Left lung (tissue), 10 donors: ENCODE data around the gene TPD52L1. TPM values are rescaled to one million over a fixed set of nuclear protein-coding genes. Genes with fewer than 3 reads are reported as not detected.
"Not testable (repeated sequence)": the region's sequence is repeated elsewhere in the genome, so short reads cannot be mapped to it uniquely, and the experiment has no call there.

Source experiments
- ATAC-seq: fragments of 200-7000 bp; cut with Tn5 transposase; one replicate; pipeline ENCODE4 v1.9.1; 2020; ENCODE audit warnings: moderate library complexity
- DNase-seq, 4 donors: peaks; one replicate each; pipeline ENCODE4 v3.0.0-alpha.2; 2013 to 2020
- H3K27ac ChIP-seq, 2 donors: fragments of 200-600 bp; sonication (generic) in 1 of 2; one replicate each; pipeline versions ENCODE4 v1.5.0 to v1.8.0; 2020 to 2021
- H3K27me3 ChIP-seq, 2 donors: fragments of 200-600 bp; sonication (generic) in 1 of 2; one replicate each; pipeline versions ENCODE4 v1.5.0 to v1.8.0; 2020 to 2021
- H3K36me3 ChIP-seq, 2 donors: fragments of 200-600 bp; sonication (generic) in 1 of 2; one replicate each; pipeline versions ENCODE4 v1.5.0 to v1.8.0; 2020 to 2021
- H3K4me1 ChIP-seq, 2 donors: fragments of 200-600 bp; one replicate each; pipeline ENCODE4 v1.8.0; 2021
- H3K4me3 ChIP-seq, 2 donors: fragments of 200-600 bp; sonication (generic) in 1 of 2; one replicate each; pipeline versions ENCODE4 v1.5.0 to v1.8.0; 2020 to 2021; ENCODE audit warnings: mild to moderate bottlenecking in 1 of 2
- H3K9me3 ChIP-seq, 2 donors: fragments of 200-600 bp; sonication (generic) in 1 of 2; one replicate each; pipeline versions ENCODE4 v1.5.0 to v1.8.0; 2020 to 2021
- CTCF ChIP-seq, 2 donors: fragments of 200-600 bp; sonication (generic) in 1 of 2; IDR thresholded peaks; one replicate each; pipeline versions ENCODE4 v1.5.0 to v1.8.0; 2021; ENCODE audit warnings: antibody characterized with exemption in 2 of 2
- intact Hi-C, 2 donors: fragments of 100-400 bp; cut with DNase I; formaldehyde crosslinking; loops; one replicate each; pipeline versions ENCODE4 v1.11.2 to v1.14.2; 2022
- polyA plus RNA-seq, 6 donors: library from polyadenylated mRNA; unstranded; fragments of 120-200 nt; gene quantifications; one replicate each; pipeline ENCODE4 v1.2.1, GENCODE V29; 2013; ENCODE audit not compliant: insufficient read length in 6 of 6
- total RNA-seq, 2 donors: library from RNA; stranded (reverse); fragmentation: NEBNext Ultra II Directional; extraction: Animal tissue kit (Norgen Biotek cat#: 25700); gene quantifications; one replicate each; pipeline ENCODE4 v1.2.1, GENCODE V29; 2021
- donor health status: DM: no; HTN: yes; CAD: no.
- donor health status: DM: no; HTN: no; CAD: no.

The TPD52L1 gene
- total and polyA plus RNA-seq, 8 donors = 17.4 to 125 (median 80.4) TPM

GRCh38 chr6:125123051-125123450 lies 30.5 kb upstream of the TPD52L1 start:
- Histone ChIP-seq H3K9me3 (no peaks in the 10 kb centered on the region), H3K27ac (no peak overlapping the region), H3K4me3 (no peak overlapping the region), H3K4me1 (no peaks in the 10 kb centered on the region), H3K36me3 (no peaks in the 10 kb centered on the region), H3K27me3 (no peaks in the 10 kb centered on the region)
- intact Hi-C loops = no loop called here
- ATAC-seq (no peak), DNase-seq (no peak)
- TF ChIP-seq CTCF (IDR thresholded peaks at IDR 0.05) = no peak

GRCh38 chr6:125123468-125124048 lies 30.0 kb upstream of the TPD52L1 start:
- H3K36me3 ChIP-seq = no peaks in the 10 kb centered on the region
- H3K9me3 ChIP-seq = no peaks in the 10 kb centered on the region
- intact Hi-C loops = no loop called here
- H3K4me1 ChIP-seq = no peaks in the 10 kb centered on the region
- no peak overlapping the region for H3K4me3 ChIP-seq
- no peak for TF ChIP-seq CTCF (IDR thresholded peaks at IDR 0.05)
- DNase-seq (no peak), ATAC-seq (no peak)
- no peak overlapping the region for H3K27ac ChIP-seq
- H3K27me3 ChIP-seq = no peaks in the 10 kb centered on the region

DNA sequence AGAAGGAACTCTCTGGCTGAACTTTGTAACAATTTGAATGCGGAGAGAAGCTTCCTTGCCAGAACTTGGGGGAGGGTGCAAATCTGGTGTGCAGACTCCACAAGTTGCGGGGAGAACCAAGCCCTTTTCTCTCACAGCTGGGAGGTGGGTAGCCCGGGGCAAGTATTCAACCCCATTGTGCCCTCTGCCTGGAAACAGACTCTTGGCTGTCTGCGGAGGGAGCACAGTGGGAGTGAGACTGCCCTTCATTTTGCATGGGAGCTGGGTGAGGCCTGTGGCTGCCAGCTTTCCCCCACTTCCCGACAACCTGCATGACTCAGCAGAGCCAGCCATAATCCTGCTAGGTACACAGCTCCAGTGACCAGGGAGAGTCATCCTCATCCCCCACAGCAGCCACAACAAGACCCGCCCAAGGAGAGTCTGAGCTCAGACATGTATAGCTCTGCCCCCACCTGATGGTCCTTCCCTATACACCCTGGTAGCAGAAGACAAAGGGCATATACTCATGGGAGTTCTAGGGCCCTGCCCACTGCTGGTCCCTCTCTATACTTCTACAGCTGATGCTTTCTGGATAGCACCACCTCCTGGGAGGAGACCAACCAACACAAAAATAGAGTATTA lies 29.4 kb upstream of the TPD52L1 start:
- ATAC-seq = no peak
- Histone ChIP-seq H3K36me3 (no peaks in the 10 kb centered on the region), H3K4me3 (no peak overlapping the region), H3K27ac (no peak overlapping the region), H3K4me1 (no peaks in the 10 kb centered on the region), H3K27me3 (no peaks in the 10 kb centered on the region), H3K9me3 (no peaks in the 10 kb centered on the region)
- no peak for DNase-seq
- TF ChIP-seq CTCF (IDR thresholded peaks at IDR 0.05) = no peak
- intact Hi-C loops = no loop called here

DNA sequence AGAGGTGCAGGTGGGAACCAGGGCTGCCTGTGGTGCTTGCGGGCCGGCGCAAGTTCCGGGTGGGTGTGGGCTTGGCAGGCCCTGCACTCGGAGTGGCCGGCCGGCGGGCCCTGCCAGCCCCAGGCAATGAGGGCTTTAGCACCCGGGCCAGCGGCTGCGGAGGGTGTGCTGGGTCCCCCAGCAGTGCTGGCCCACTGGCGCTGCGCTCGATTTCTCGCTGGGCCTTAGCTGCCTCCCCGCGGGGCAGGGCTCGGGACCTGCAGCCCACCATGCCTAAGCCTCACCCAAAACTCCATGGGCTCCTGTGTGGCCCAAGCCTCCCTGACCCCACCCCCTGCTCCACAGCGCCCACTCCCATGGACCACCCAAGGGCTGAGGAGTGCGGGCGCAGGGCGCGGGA lies 27.7 kb upstream of the TPD52L1 start:
- H3K36me3 ChIP-seq, ATAC-seq, DNase-seq, H3K27ac ChIP-seq, H3K4me1 ChIP-seq, H3K4me3 ChIP-seq, H3K27me3 ChIP-seq, intact Hi-C loops, H3K9me3 ChIP-seq: not testable (repeated sequence)

DNA sequence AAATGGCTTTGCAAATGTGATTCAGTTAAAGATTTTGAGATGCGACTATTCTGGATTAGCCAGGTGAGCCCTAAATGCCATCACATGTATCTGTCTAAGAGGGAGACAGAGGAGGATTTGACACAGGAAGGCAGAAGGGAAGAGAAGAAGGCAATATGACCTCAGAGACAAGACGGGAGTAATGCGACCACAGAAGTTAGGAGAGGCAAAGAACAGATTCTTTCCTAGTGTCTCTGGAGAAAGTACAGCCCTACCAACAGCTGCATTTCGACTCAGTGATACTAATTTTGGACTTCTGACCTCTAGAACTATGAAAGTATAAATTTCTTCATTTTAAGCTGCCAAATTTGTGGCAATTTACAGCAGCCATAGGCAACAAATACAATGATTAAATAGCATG lies 24.2 kb upstream of the TPD52L1 start:
- DNase-seq (no peak), ATAC-seq (no peak)
- Histone ChIP-seq H3K4me3 (no peak overlapping the region), H3K4me1 (no peaks in the 10 kb centered on the region), H3K9me3 (no peaks in the 10 kb centered on the region), H3K27ac (no peak overlapping the region), H3K27me3 (no peaks in the 10 kb centered on the region), H3K36me3 (no peaks in the 10 kb centered on the region)
- intact Hi-C loops = no loop called here
- no peak for TF ChIP-seq CTCF (IDR thresholded peaks at IDR 0.05)

- ATAC-seq (no peak), DNase-seq (no peak)
- no peaks in the 10 kb centered on the region for H3K27me3 ChIP-seq
- intact Hi-C loops = no loop called here
- no peak for TF ChIP-seq CTCF (IDR thresholded peaks at IDR 0.05)
- no peaks in the 10 kb centered on the region for H3K36me3 ChIP-seq
- H3K4me1 ChIP-seq = no peaks in the 10 kb centered on the region
- H3K9me3 ChIP-seq = no peaks in the 10 kb centered on the region
- no peak overlapping the region for H3K27ac ChIP-seq
- no peak overlapping the region for H3K4me3 ChIP-seq
Observed at GRCh38 chr6:125132058-125132457, 21.5 kb upstream of the TPD52L1 start.
